Measurements from ENCODE around the gene TTYH3.
A peak's percentile ranks its signal among the peaks of the same experiment; 100 is the strongest.

TTYH3 gene

DNA sequence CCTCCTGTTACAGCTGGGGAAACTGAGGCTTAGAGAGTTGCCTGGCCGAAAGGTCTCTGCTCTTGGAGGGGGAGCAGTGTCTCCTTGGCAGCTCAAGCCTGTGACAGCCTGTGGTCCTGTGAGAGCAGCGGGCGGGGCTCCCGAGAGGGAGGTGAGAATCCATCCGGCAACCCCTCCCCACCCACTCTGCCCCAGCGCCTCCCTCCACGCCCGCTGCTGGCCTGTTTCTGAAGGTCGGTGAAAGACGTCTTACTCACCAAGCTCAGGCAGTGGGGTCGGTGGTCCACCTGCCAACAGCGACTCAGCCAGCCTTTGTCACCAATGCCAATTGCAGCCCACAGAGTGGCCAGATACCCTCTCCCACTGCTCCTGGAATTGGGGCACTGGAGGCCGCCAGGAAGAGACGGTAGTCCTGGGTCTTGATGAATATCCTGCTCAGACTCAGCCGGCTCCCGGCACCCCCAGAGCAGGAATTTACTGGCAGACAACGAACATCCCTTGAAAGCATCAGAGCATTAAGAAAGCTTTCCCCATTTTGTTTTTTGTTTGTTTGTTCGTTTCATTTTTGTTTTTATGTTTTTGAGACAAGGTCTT is 7.4 kb upstream of the TTYH3 start:
- H3K36me3 ChIP-seq (ENCODE audit: control insufficient read depth, insufficient read depth, low read length): no peaks in the 10 kb centered on the region
- H3K4me1 ChIP-seq (ENCODE audit: control insufficient read depth, insufficient read depth, low read length): peaks cover 9% of the 10 kb centered on the region
- H3K27me3 ChIP-seq (ENCODE audit: control insufficient read depth, insufficient read depth, low read length): no peaks in the 10 kb centered on the region
- H3K9ac ChIP-seq (ENCODE audit: low read length): no peak overlapping the region
- no peak overlapping the region for H3K4me3 ChIP-seq (ENCODE audit: low read length)
- no peak overlapping the region for H3K27ac ChIP-seq (ENCODE audit: low read depth, low read length)

DNA sequence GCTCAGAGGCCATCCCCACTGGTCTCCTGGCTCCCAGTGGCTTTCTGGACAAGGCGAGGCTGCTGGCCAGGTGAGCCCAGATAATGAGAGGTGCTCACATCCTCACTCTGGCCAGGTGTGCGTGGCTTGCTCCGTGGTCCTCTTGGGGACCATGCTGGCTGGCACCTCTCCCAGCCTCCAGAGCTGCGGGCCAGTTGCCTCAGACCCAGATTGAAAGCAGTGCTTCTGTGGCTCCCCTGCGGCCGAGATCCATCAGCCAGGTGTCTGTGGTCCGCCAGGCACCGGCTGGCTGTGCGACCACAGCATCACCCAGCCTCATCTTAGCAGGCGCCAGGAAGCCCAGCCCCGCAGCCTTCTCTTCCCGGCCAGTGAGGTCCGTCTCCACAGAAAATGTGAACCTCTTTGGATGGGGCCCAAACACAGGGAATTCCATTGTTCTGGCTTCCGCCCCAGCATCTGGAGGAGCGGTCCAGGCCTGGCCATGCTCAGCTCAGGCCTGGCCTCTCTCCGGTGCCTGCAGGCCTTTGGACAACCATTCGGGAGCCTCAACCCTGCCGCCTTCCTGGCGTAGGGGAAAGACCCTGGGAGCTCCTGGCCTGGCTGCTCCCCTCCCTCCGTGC is 5.2 kb upstream of the TTYH3 start:
- no peaks in the 10 kb centered on the region for H3K27me3 ChIP-seq (ENCODE audit: control insufficient read depth, insufficient read depth, low read length)
- no peak overlapping the region for H3K4me3 ChIP-seq (ENCODE audit: low read length)
- no peak overlapping the region for H3K9ac ChIP-seq (ENCODE audit: low read length)
- H3K36me3 ChIP-seq (ENCODE audit: control insufficient read depth, insufficient read depth, low read length): no peaks in the 10 kb centered on the region
- peaks cover 7% of the 10 kb centered on the region for H3K4me1 ChIP-seq (ENCODE audit: control insufficient read depth, insufficient read depth, low read length)
- H3K27ac ChIP-seq (ENCODE audit: low read depth, low read length): peak overlapping the region; percentile 60

DNA sequence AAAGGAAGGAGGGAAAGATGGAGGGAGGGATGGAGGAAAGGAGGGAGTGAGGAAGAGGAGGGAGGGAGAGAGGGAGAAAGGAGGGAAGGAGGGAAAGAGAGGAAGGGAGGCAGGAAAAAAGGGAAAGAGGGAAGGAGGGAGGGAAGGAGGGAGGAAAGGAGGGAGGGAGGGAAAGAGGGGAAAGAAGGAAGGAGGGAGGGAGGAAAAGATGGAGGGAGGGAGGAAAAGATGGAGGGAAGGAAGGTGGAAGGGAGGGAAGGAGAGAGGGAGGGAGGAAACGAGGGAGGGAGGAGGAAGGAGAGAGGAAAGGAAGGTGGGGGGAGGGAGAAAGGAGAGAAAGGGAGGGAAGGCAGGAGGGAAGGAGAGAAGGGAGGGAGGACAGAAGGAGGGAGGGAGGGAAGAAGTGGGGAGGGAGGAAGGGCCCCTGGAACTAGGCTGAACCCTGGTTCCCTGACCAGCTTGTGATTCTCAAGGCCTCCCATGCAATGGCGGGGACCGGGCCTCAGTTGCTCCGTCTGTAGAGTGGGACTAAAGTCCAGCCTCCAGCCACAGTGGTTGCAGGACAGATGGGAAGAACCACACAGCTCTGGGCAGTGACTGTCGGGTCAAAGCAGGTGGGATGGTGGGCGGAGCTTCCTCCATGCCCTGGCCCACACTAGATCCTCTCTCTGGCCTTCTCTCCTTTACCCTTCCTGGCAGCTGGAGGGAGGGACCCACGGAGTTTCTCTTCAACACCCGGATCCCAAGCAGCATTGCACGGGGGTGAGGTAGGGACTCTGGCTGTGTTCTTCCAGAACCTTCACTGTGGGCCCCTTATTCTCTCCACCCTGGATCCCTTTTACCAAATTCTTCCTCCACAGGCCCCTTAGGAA is 4.3 kb upstream of the TTYH3 start:
- Histone ChIP-seq H3K27me3 (ENCODE audit: control insufficient read depth, insufficient read depth, low read length) (no peaks in the 10 kb centered on the region), H3K4me1 (ENCODE audit: control insufficient read depth, insufficient read depth, low read length) (peaks cover 7% of the 10 kb centered on the region), H3K9ac (ENCODE audit: low read length) (no peak overlapping the region), H3K36me3 (ENCODE audit: control insufficient read depth, insufficient read depth, low read length) (no peaks in the 10 kb centered on the region), H3K27ac (ENCODE audit: low read depth, low read length) (peak overlapping the region; percentile 60), H3K4me3 (ENCODE audit: low read length) (no peak overlapping the region)

DNA sequence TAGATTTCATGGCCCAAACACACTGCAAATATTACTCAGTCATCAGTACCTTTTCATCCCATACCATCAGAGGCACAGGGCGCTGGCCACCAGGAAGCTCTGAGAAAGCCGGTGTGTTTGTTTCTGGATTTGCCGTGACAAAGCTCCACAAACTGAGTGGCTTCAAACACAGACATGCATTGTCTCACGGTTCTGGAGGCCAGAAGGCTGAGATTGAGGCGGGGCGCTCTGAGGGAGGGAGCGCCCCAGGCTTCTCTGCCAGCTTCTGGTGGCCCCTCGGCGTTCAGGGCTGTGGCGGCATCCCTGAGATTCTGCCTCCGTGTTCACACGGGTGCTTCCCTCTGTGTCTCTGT is 3.7 kb upstream of the TTYH3 start:
- Histone ChIP-seq H3K4me3 (ENCODE audit: low read length) (no peak overlapping the region), H3K27ac (ENCODE audit: low read depth, low read length) (no peak overlapping the region), H3K4me1 (ENCODE audit: control insufficient read depth, insufficient read depth, low read length) (peaks cover 9% of the 10 kb centered on the region), H3K9ac (ENCODE audit: low read length) (no peak overlapping the region), H3K36me3 (ENCODE audit: control insufficient read depth, insufficient read depth, low read length) (no peaks in the 10 kb centered on the region), H3K27me3 (ENCODE audit: control insufficient read depth, insufficient read depth, low read length) (no peaks in the 10 kb centered on the region)

DNA sequence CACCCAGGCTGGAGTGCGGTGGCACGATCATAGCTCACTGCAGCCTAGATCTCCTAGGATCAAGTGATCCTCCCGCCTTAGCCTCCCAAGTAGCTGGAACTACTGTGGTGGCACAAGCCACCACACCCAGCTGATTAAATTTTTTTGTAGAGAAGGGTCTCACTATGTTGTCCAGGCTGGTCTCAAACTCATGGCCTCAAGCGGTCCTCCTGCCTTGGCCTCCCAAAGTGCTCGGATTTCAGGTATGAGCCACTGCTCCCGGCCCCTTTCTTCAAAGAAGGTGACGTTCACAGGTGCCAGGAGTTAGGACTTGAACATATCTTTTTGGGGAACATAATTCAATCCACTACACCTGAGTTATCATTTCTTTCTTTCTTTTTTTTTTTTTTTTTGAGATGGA is 2.9 kb upstream of the TTYH3 start:
- Histone ChIP-seq H3K4me1 (ENCODE audit: control insufficient read depth, insufficient read depth, low read length) (peaks cover 14% of the 10 kb centered on the region), H3K27me3 (ENCODE audit: control insufficient read depth, insufficient read depth, low read length) (no peaks in the 10 kb centered on the region), H3K9ac (ENCODE audit: low read length) (no peak overlapping the region), H3K27ac (ENCODE audit: low read depth, low read length) (no peak overlapping the region), H3K36me3 (ENCODE audit: control insufficient read depth, insufficient read depth, low read length) (no peaks in the 10 kb centered on the region), H3K4me3 (ENCODE audit: low read length) (no peak overlapping the region)

DNA sequence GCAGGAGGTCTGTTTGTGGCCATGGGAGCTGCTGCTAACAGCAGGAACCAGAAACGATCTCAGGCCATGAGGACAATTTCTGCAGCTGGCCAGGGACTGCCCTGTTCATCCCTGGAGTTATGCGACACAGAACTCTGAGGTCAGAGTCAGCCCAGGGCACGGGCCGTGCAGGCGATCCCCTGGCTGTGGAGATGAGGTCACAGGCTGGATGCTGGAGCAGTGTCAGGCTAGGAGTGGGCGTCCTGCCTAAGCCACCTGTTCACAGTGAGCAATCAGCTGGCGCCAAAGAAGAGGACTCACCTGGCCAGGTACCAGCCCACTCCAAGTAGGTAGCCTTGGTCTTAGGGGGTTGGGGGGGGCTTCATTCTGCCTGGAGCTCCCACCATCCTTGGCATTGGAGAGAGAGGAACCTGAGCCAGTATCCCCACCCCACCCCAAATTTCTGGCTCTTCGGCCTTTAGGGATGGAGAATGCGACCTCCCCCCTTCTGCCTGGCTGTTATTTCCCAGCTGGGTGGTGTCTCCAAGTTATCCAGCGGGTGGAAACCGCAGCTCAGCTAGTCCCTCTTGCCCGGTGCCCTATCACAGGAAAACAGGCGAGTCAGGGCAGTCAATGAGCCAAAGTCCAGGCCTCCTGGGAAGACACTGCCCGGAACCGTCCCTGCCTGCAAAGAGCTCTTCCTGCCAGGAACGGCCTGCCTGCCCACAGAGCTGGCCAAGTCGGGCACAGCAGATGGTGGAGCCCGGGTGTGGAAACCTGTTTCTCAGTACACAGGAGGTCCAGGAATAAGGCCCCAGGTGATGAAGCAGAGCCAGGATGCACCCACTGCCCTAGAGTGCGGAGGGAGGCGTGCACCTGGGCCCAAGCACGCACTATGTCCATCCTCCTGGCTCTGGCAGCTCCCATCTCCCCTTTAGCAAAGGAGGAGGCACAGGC is 1.8 kb upstream of the TTYH3 start:
- Histone ChIP-seq H3K4me1 (ENCODE audit: control insufficient read depth, insufficient read depth, low read length) (peaks cover 18% of the 10 kb centered on the region), H3K9ac (ENCODE audit: low read length) (no peak overlapping the region), H3K27ac (ENCODE audit: low read depth, low read length) (no peak overlapping the region), H3K4me3 (ENCODE audit: low read length) (no peak overlapping the region), H3K36me3 (ENCODE audit: control insufficient read depth, insufficient read depth, low read length) (no peaks in the 10 kb centered on the region), H3K27me3 (ENCODE audit: control insufficient read depth, insufficient read depth, low read length) (no peaks in the 10 kb centered on the region)

DNA sequence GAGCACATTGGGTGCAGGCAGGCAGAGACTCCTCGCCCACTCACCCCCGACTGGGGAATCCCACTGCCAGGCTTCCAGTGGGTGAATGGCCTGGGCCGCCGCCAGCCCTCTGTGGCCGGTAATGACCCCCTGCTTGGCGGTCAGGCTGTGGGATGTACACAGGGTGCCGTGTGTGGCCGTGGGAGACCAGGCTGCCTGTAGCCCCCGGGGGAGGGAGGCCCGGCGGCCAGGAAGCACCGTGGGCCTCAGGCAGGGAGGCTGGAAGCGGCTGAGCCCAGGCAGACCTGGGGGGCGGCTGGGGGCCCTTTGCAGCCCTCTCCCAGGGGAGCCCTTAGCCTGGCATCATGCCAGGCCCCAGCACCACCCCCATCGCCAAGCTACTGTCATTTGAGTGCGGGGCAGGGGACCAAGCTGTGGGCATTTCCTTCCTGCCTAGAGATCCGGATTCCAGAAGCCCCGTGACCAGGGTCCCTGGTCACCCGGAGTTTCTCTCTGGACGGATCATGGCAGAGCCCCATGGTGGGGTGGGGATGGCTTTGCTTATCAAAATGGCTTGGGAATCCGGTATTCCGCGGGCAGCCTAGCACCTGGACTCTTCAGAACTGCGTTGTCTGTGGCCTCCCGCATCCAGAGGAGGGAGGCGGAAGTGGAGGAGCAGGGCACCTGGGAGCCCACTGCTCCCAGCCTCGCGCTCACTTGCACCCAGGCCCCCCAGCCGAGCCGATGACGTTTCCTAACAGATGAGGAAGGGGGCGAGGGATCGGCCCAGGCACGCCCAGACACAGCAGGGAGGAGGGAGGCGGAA is 1.1 kb downstream of the TTYH3 start:
- Histone ChIP-seq H3K36me3 (ENCODE audit: control insufficient read depth, insufficient read depth, low read length) (no peaks in the 10 kb centered on the region), H3K4me3 (ENCODE audit: low read length) (peak overlapping the region; percentile 87), H3K9ac (ENCODE audit: low read length) (peak overlapping the region; percentile 77), H3K27me3 (ENCODE audit: control insufficient read depth, insufficient read depth, low read length) (no peaks in the 10 kb centered on the region), H3K27ac (ENCODE audit: low read depth, low read length) (peak overlapping the region; percentile 59), H3K4me1 (ENCODE audit: control insufficient read depth, insufficient read depth, low read length) (peaks cover 25% of the 10 kb centered on the region)

DNA sequence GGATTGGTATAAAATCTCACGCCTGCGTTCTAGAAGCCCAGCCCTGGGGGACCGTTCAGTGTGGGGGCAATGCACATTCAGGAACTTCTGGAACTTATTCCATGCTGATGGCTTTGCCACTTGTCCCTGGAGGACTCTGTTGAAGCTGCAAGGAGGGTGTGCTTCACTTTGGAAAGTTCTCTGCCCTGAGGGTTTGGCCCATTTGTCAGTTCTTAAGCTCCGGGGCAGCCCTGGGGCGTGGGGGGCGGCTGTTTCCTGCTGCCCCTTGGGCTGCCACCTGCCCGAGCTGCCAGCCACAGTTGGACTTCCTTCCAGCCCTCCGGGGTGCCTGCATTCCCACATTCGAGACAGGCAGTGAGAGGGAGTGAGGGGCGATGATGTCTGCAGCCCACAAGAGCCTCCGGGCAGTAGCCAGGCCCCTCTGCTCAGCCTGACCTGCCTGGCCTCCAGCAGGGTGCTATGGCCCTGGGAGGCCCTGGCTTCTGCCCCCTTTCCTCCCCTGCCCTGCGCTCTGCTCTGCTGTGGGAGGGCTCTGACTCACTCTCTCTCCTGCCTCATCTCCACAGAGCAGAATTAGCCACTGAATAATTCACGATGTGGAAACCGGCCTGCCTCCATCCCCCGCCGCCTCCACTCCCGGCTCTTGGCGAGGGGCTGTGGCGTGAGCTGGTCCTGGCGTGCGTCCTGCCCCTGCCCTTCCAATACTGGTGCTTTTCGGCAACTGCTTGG is 1.9 kb downstream of the TTYH3 start:
- peak overlapping the region; percentile 18 for H3K27ac ChIP-seq (ENCODE audit: low read depth, low read length)
- H3K36me3 ChIP-seq (ENCODE audit: control insufficient read depth, insufficient read depth, low read length): no peaks in the 10 kb centered on the region
- peak overlapping the region; percentile 7 for H3K9ac ChIP-seq (ENCODE audit: low read length)
- no peaks in the 10 kb centered on the region for H3K27me3 ChIP-seq (ENCODE audit: control insufficient read depth, insufficient read depth, low read length)
- peak overlapping the region; percentile 87 for H3K4me3 ChIP-seq (ENCODE audit: low read length)
- peaks cover 31% of the 10 kb centered on the region for H3K4me1 ChIP-seq (ENCODE audit: control insufficient read depth, insufficient read depth, low read length)

DNA sequence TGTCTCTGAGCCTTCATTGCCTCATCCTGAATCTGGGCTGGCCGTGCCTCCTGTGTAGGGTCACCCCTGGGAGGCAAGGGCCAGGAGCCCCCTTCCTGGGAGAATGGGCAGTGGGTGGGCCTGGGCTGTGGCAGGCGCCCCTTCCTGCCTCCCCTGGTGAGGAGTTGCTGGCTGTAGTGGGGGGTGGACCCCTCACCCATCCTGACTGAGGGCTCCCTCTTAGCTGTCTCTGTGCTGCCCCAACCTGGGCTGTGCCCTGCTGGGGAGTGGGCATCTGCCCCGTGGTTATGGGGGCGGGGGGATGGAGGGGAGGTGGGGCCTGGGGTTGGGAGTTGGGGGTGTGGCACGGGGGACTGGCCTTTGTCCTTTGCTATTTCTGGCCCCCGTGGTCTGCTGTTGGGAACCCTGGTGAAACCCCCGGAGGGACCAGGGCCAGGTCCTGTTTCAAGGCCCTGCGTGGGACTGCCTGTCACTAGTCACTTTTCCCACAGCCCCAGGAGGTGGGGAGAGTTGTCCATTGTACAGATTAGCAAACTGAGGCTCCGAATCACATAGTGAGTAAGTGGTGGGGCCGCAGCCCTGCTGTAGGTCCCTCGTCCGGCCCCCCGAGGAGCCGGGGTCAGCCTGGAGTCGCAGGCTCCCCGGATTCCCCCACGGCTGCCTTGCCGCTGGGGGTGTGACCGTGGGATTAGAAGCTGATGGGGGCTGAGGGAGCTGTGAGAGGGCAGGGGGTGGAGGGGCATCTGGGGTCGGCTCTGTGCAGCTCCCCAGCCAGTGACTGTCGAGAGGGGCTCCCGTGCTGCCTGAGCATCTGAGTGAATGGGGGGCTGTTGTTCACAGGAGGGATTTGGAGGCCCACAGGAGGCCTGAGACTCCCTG is 2.7 kb downstream of the TTYH3 start:
- H3K9ac ChIP-seq (ENCODE audit: low read length): no peak overlapping the region

DNA sequence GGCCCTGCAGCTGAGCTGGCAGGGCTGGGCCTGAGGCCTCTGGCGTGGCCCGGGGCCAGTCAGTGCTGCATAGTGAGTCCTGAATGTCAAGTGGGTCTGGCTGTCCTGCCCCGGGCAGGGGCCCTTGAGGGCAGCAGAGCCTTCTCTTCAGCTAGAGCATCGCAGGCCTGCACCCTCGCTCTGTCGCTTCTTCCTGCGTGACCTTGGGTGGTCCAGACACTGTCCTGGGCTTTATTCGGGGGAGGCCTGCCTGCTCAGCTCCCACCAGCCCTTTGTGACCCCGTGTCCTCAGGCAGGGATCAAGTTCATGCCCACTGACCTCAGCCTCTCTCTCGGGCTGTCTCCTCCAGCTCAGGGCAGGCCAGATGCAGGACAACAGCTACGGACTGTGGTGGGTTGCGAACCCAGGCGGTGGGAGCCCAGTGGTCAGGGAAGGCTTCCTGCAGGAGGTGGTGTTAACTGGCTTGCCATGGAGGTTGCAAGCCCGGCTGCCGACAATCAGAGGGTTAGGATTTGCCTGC is 3.4 kb downstream of the TTYH3 start:
- no peaks in the 10 kb centered on the region for H3K36me3 ChIP-seq (ENCODE audit: control insufficient read depth, insufficient read depth, low read length)
- no peak overlapping the region for H3K27ac ChIP-seq (ENCODE audit: low read depth, low read length)
- no peak overlapping the region for H3K4me3 ChIP-seq (ENCODE audit: low read length)
- peaks cover 35% of the 10 kb centered on the region for H3K4me1 ChIP-seq (ENCODE audit: control insufficient read depth, insufficient read depth, low read length)
- no peaks in the 10 kb centered on the region for H3K27me3 ChIP-seq (ENCODE audit: control insufficient read depth, insufficient read depth, low read length)
- H3K9ac ChIP-seq (ENCODE audit: low read length): no peak overlapping the region

More for the DNA sequence above, 2.7 kb downstream of the TTYH3 start:
- Histone ChIP-seq H3K27ac (ENCODE audit: low read depth, low read length) (peak overlapping the region; percentile 18), H3K4me1 (ENCODE audit: control insufficient read depth, insufficient read depth, low read length) (peaks cover 35% of the 10 kb centered on the region), H3K4me3 (ENCODE audit: low read length) (peak overlapping the region; percentile 87), H3K27me3 (ENCODE audit: control insufficient read depth, insufficient read depth, low read length) (no peaks in the 10 kb centered on the region), H3K36me3 (ENCODE audit: control insufficient read depth, insufficient read depth, low read length) (no peaks in the 10 kb centered on the region)

Data from rectal smooth muscle tissue (tissue), 1 donor.